CD4-positive, CD25-positive, alpha-beta regulatory T cell (primary cell): ENCODE measurements around the gene GNG3. TPM values are rescaled to one million over a fixed set of nuclear protein-coding genes. Genes with fewer than 3 reads are reported as not detected.
"Not testable (repeated sequence)": the region's sequence is repeated elsewhere in the genome, so short reads cannot be mapped to it uniquely, and the experiment has no call there.

ENCODE experiments used
- ATAC-seq, 2 donors: fragments of 150-1000 bp; cut with Tn5 transposase; one replicate each; pipeline ENCODE4 v1.10.0; 2021; ENCODE audit warnings: low read depth in 2 of 2, moderate number of reproducible peaks in 2 of 2, moderate library complexity in 1 of 2
- DNase-seq, 3 donors: peaks; one replicate each; pipeline versions ENCODE4 v3.0.0 to v3.0.0-alpha.2; 2012 to 2022; ENCODE audit warnings: mixed read lengths in 1 of 3
- H3K27ac ChIP-seq: one replicate; pipeline ENCODE4 v1.7.0; 2013; ENCODE audit warnings: mild to moderate bottlenecking, low read length; ENCODE audit not compliant: insufficient read depth, poor library complexity, severe bottlenecking
- H3K27me3 ChIP-seq: one replicate; pipeline ENCODE4 v1.7.0; 2013; ENCODE audit warnings: low read length; ENCODE audit not compliant: control insufficient read depth, insufficient read depth
- H3K36me3 ChIP-seq: one replicate; pipeline ENCODE4 v1.7.0; 2013; ENCODE audit warnings: mild to moderate bottlenecking, low read length, moderate library complexity; ENCODE audit not compliant: control insufficient read depth, insufficient read depth
- H3K4me1 ChIP-seq: 2 replicates; pipeline ENCODE4 v1.7.0; 2013; ENCODE audit warnings: mild to moderate bottlenecking, low read length; ENCODE audit not compliant: insufficient read depth, control insufficient read depth, poor library complexity, severe bottlenecking
- H3K4me3 ChIP-seq: one replicate; pipeline ENCODE4 v1.7.0; 2013; ENCODE audit warnings: low read depth, mild to moderate bottlenecking, low read length, moderate library complexity
- H3K9me3 ChIP-seq, 2 experiments: 1 replicate in 1 of 2; 2 replicates in 1 of 2; pipeline ENCODE4 v1.7.0; 2013; ENCODE audit warnings: low read length in 2 of 2, mild to moderate bottlenecking in 1 of 2, moderate library complexity in 1 of 2; ENCODE audit not compliant: control insufficient read depth in 2 of 2
- H3K27ac Mint-ChIP-seq, 3 donors: one replicate each; pipeline ENCODE4 v1.8.0; 2020 to 2022; ENCODE audit warnings: mild to moderate bottlenecking in 3 of 3, mixed read lengths in 3 of 3, moderate library complexity in 2 of 3
- H3K27me3 Mint-ChIP-seq: one replicate; pipeline ENCODE4 v1.8.0; 2022; ENCODE audit warnings: mild to moderate bottlenecking, mixed read lengths
- H3K36me3 Mint-ChIP-seq: one replicate; pipeline ENCODE4 v1.8.0; 2020; ENCODE audit warnings: mixed read lengths
- H3K4me1 Mint-ChIP-seq, 4 donors: one replicate each; pipeline ENCODE4 v1.8.0; 2020 to 2022; ENCODE audit warnings: mixed read lengths in 4 of 4, mild to moderate bottlenecking in 1 of 4
- H3K4me3 Mint-ChIP-seq, 4 donors: one replicate each; pipeline ENCODE4 v1.8.0; 2020 to 2022; ENCODE audit warnings: mild to moderate bottlenecking in 4 of 4, mixed read lengths in 4 of 4, moderate library complexity in 3 of 4
- H3K9me3 Mint-ChIP-seq, 7 donors: one replicate each; pipeline ENCODE4 v1.8.0; 2020 to 2022; ENCODE audit warnings: mixed read lengths in 7 of 7, mild to moderate bottlenecking in 3 of 7, moderate library complexity in 2 of 7
- polyA plus RNA-seq, 4 donors: library from polyadenylated mRNA; unstranded; fragments of 300-500 nt; fragmentation: Illumina TruSeq; gene quantifications; one replicate each; pipeline ENCODE4 v1.2.3, GENCODE V29; 2021
- total RNA-seq: library from RNA; stranded (reverse); gene quantifications from one replicate; pipeline ENCODE4 v1.2.3, GENCODE V29; 2022

Gene GNG3
- total and polyA plus RNA-seq, 5 donors from 2014 or later = 0.21 to 0.72 TPM; not detected in 3

DNA sequence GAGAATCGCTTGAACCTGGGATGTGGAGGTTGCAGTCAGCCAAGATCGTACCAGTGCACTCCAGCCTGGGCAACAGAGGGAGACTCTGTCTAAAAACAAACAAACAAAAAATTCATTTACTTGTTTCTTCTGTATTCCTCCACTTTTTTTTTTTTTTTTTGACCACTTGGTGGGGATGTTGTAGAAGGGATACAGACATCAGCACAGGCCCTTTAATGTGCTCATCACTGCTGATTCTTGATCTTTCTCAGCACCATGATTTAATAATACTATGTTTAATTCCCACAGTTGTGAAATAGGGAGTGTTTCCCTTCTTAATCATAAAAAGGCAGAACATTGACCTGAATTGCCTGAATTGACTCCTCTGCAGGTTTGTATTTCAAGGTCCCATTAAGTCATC is 25.4 kb downstream of the GNG3 start:
- H3K4me1 Mint-ChIP-seq = peaks cover 7 to 32% (median 18%) of the 10 kb centered on the region in 4 donors
- Histone ChIP-seq H3K27ac (no peak overlapping the region), H3K4me1 (peaks cover 27% of the 10 kb centered on the region), H3K9me3 (no peaks in the 10 kb centered on the region), H3K4me3 (no peak overlapping the region), H3K27me3 (no peaks in the 10 kb centered on the region), H3K36me3 (peaks cover 42% of the 10 kb centered on the region)
- H3K36me3 Mint-ChIP-seq = peaks cover 8% of the 10 kb centered on the region
- H3K27ac Mint-ChIP-seq = peak overlapping the region; percentile 18 to 36 (median 26)
- peaks cover 5% of the 10 kb centered on the region for H3K27me3 Mint-ChIP-seq
- H3K4me3 Mint-ChIP-seq = peak overlapping the region in 3 of 4 donors; percentile 21 to 86 (median 21)
- ATAC-seq (no peak), DNase-seq (peak in 2 of 3 donors; percentile 43 to 60)
- H3K9me3 Mint-ChIP-seq = no peaks in the 10 kb centered on the region

DNA sequence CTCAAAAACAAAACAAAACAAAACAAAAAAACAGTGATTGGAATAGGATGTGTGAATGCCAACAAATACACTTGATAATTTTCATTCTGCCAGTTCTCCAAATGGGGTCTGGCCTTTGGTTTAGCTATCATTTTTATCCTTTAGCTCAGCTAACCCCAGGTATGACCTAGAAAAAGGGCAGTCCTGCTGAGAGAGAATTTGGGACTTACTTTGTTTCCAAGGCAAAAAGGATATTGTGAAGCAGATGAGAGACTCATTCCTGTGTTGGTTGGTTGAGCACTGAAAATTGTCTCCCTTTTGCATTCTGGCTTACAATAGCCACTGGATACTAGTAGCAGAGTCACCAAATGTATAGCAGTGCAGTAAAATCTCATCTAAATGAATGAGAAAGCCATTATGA is 29.7 kb downstream of the GNG3 start:
- Mint-ChIP-seq H3K4me3 (no peak overlapping the region), H3K9me3 (no peaks in the 10 kb centered on the region), H3K27me3 (no peaks in the 10 kb centered on the region), H3K4me1 (peaks cover 8 to 11% (median 8%) of the 10 kb centered on the region in 4 donors), H3K27ac (no peak overlapping the region), H3K36me3 (peaks cover 24% of the 10 kb centered on the region)
- no peak overlapping the region for H3K4me3 ChIP-seq
- peaks cover 66% of the 10 kb centered on the region for H3K36me3 ChIP-seq
- H3K27me3 ChIP-seq = no peaks in the 10 kb centered on the region
- DNase-seq (no peak), ATAC-seq (no peak)
- H3K9me3 ChIP-seq = no peaks in the 10 kb centered on the region
- H3K27ac ChIP-seq = no peak overlapping the region
- H3K4me1 ChIP-seq = peaks cover 7% of the 10 kb centered on the region

DNA sequence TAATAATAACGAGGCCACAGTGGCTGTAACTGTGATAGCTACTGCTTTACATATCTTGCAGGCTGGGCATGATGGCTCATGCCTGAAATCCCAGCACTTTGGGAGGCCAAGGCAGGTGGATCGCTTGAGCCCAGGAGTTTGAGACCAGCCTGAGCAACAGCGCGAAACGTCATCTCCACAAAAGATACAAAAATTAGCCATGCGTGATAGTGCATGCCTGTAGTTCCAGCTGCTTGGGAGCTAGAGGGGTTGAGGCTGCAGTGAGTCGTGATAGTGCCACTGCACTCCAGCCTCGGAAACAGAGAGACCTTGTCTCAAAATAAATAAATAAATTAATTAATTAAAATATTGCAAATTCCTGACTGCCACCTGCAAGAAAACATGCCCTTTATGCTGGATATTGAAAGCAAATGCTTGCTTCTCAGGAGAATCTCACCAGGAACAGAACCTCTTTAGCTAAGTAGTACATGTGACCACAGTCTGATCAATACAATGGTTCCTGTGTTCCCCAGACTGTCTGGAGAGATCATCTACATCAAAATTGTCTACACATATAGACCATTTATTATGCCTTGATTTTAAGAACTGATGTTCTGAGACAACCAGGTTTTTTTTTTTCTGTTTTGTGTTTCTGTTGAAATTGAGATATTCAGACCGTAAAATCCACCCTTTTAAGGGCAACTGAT is 40.1 kb downstream of the GNG3 start:
- Histone ChIP-seq H3K27ac (no peak overlapping the region), H3K9me3 (no peaks in the 10 kb centered on the region), H3K4me3 (no peak overlapping the region), H3K27me3 (no peaks in the 10 kb centered on the region), H3K4me1 (peaks cover 16% of the 10 kb centered on the region), H3K36me3 (peaks cover 15% of the 10 kb centered on the region)
- ATAC-seq (no peak), DNase-seq (no peak)
- H3K4me3 Mint-ChIP-seq = no peak overlapping the region
- peaks cover 0 to 32% (median 17%) of the 10 kb centered on the region in 4 donors for H3K4me1 Mint-ChIP-seq
- H3K27me3 Mint-ChIP-seq = no peaks in the 10 kb centered on the region
- peaks cover 10% of the 10 kb centered on the region for H3K36me3 Mint-ChIP-seq
- H3K27ac Mint-ChIP-seq = peak overlapping the region in 1 of 3 donors; percentile 12
- H3K9me3 Mint-ChIP-seq = no peaks in the 10 kb centered on the region

DNA sequence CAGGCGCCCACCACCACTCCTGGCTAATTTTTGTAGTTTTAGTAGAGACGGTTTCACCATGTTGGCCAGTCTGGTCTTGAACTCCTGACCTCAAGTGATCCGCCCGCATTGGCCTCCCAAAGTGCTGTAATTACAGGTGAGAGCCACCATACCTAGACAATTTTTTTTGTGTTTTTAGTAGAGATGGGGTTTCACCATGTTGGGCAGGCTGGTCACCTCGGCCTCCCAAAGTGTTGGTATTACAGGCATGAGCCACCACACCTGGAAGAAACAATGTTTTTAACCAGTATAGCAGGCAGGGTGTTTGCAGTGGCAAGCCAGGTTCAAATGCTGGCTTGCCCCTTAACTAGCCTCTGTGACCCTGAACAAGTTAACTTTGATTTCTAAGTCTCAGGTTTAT is 42.5 kb downstream of the GNG3 start:
- H3K27me3 Mint-ChIP-seq, ATAC-seq, H3K9me3 ChIP-seq, DNase-seq, H3K4me3 ChIP-seq, H3K27ac ChIP-seq, H3K27me3 ChIP-seq, H3K36me3 Mint-ChIP-seq, H3K9me3 Mint-ChIP-seq: not testable (repeated sequence)
- Histone ChIP-seq H3K36me3 (peaks cover 17% of the 10 kb centered on the region), H3K4me1 (peaks cover 30% of the 10 kb centered on the region)
- H3K27ac Mint-ChIP-seq = peak overlapping the region in 1 of 3 donors; percentile 55
- peak overlapping the region in 1 of 4 donors; percentile 38 for H3K4me3 Mint-ChIP-seq
- peaks cover 0 to 50% (median 24%) of the 10 kb centered on the region in 4 donors for H3K4me1 Mint-ChIP-seq

DNA sequence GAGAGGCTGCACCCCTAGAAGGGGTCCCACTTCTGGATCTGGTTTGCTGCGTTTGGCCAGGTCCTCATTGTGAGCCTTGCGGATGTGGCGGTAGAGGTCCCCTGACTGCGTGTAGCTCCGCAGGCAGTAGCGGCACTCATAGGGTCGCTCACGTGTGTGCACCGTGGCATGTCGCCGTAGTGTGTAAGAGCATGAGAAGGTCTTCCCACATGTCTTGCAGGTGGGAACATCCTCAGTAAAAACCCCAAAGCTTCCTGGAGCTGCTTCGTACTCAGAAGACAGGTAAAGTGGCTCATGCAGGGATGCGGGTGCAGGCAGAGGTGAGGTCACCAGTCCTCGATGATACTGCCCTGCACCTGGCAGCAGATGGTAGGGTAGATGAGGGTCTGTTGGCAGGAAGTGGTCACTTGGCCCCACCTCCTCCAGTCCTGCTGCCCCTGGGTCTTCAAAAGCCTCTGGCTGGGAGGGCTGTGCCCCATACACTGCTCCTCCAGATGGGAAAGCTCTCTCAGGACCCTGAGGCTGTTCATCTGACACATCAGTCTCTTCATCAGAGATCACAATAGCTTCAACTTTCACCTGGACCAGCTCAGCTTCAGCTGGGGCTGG is 44.8 kb downstream of the GNG3 start:
- no peaks in the 10 kb centered on the region for H3K27me3 ChIP-seq
- peaks cover 30% of the 10 kb centered on the region for H3K4me1 ChIP-seq
- Mint-ChIP-seq H3K4me1 (peaks cover 0 to 50% (median 23%) of the 10 kb centered on the region in 4 donors), H3K36me3 (peaks cover 10% of the 10 kb centered on the region), H3K27ac (peak overlapping the region; percentile 67 to 97 (median 92)), H3K9me3 (no peaks in the 10 kb centered on the region), H3K4me3 (peak overlapping the region in 3 of 4 donors; percentile 31 to 95 (median 93)), H3K27me3 (no peaks in the 10 kb centered on the region)
- no peak for DNase-seq
- no peaks in the 10 kb centered on the region for H3K9me3 ChIP-seq
- peaks cover 17% of the 10 kb centered on the region for H3K36me3 ChIP-seq
- ATAC-seq = no peak
- no peak overlapping the region for H3K27ac ChIP-seq
- no peak overlapping the region for H3K4me3 ChIP-seq

DNA sequence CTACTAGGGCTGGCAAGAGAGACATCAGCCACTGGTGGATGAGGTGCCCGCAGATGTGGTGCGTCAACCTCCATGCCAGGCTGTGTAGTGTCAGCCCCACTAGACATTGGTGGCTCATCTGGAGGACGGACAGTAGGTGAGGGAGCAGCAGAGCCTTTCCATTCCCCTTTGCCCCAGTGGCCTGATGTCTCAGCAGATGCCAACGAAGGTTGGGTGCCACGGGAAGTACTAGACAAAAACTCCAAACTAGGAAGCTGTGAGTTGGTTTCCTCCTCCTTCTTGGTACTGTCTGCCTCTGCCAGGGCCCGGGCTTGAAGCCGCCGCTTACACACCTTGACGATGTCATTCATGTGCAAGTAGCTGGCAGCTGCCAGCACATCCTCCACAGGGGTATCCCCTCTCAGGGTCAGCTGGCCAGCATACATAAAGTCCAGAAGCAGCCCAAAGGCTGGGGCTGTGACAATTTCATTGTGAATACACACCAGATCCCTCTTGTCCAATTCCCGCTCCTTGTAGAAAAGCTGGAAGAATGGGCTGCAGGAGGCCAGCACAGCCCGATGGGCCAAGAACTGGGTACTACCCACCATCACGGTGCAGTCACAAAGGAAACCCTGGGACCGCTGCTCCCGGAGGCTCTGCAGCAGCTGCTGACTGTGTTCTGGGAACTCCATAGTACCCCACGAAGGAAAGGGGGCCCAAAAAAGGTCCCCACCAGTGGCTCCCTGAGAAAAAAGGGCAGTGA is 45.7 kb downstream of the GNG3 start:
- H3K4me3 Mint-ChIP-seq = peak overlapping the region; percentile 93 to 99 (median 96)
- H3K27me3 Mint-ChIP-seq = no peaks in the 10 kb centered on the region
- ATAC-seq (no peak), DNase-seq (no peak)
- Histone ChIP-seq H3K4me3 (peak overlapping the region; percentile 94), H3K27ac (peak overlapping the region; percentile 92), H3K27me3 (no peaks in the 10 kb centered on the region), H3K4me1 (peaks cover 30% of the 10 kb centered on the region), H3K9me3 (no peaks in the 10 kb centered on the region), H3K36me3 (peaks cover 17% of the 10 kb centered on the region)
- H3K9me3 Mint-ChIP-seq = no peaks in the 10 kb centered on the region
- peak overlapping the region; percentile 97 to 99 (median 98) for H3K27ac Mint-ChIP-seq
- H3K36me3 Mint-ChIP-seq = peaks cover 10% of the 10 kb centered on the region
- H3K4me1 Mint-ChIP-seq = peaks cover 0 to 47% (median 21%) of the 10 kb centered on the region in 4 donors

DNA sequence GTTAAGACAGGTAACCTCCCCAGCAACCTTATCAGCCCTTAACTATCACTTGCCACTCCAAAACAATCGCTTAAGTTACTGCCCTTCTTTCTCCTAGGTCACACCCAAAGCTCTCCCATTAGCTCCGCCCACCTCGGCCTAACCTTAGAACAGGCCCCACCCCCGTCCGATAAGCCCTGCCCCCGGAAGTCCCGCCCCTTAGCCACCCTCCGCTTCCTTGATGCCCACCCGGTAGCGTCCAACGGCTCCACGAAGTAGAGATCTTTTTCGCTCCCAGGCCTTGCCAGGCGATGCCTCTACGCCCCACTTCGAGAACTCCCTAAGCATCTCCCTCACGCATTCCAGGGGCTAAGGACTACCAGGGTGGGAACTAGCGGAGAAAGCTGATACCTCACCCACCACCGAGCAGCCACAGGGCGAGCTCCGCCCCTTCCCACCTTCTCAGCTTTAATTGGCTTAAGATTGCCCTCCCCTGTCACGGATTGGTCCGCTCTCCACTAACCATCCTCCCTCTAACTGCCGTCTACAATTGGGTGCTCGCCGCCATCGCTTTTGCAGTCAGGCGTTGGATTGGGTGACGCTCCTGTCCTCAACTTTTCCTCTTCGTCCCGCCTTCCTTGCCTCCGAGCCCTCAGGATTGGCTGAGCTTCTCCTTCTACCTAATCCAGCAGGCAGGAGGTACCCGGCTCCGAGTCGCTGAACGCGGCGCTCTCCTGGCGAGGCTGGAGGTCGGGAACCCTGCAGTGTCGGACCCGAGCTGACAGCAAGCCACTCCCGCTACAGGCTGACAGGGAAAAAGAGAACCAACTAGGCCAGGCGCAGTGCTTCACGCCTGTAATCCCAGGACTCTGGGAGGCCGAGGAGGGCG is 46.5 kb downstream of the GNG3 start, which contains the start of gene ZBTB3:
Gene ZBTB3, minus strand, starts transcription at position 425 of the 868 bp plus-strand sequence. CDS start 496 bp downstream, outside the sequence.
- Histone ChIP-seq H3K27ac (peak within 1 kb of the TSS; percentile 92), H3K4me3 (peak within 1 kb of the TSS; percentile 94), H3K9me3 (no peaks in the 10 kb centered on the region), H3K4me1 (peaks cover 30% of the 10 kb centered on the region), H3K36me3 (peaks cover 15% of the 10 kb centered on the region), H3K27me3 (no peaks in the 10 kb centered on the region)
- Mint-ChIP-seq H3K9me3 (no peaks in the 10 kb centered on the region), H3K36me3 (peaks cover 7% of the 10 kb centered on the region), H3K27me3 (no peaks in the 10 kb centered on the region), H3K27ac (peak within 1 kb of the TSS; percentile 97 to 99 (median 98)), H3K4me1 (peaks cover under 1 to 43% (median 19%) of the 10 kb centered on the region in 4 donors), H3K4me3 (peak within 1 kb of the TSS; percentile 93 to 99 (median 96))
- ATAC-seq (peak; percentile 95 to 97), DNase-seq (peak; percentile 96 to 100 (median 99))
